ENCODE measurements around the gene ATP5IF1.

DNA sequence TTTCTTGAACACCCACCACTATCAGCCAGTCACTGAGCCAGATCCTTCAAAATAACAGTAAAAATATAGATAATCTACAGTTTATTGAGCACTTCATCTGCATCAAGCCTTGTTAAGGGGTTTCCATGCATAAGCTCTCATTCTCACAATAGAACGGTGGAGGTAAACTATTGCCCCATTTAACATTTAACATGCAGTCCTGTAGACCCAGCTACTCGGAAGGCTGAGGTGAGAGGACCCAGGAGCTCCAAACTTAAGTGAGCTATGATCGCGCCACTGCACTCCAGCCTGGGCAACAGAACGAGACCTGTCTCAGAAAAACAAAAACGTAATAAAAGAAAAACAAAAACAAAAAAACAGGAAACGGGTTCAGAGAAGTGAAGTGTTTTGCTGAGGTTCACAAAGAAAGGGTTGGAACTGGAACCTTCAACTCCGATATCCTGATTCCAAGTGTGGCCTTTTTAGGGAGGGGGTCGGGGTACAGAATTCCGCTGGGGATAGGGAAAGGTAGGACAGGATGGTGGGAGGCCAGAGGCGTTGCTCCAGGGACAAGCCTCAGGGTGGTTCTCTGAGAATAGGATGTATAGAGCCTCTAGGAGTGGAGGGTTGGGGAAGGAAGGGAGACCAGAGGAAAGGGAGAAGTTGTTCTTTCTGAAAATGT, 11.8 kb downstream of the ATP5IF1 start:
- TF ChIP-seq EP300 (IDR thresholded peaks at IDR 0.05; ENCODE audit: borderline replicate concordance in 1 of 2, low read depth in 1 of 2, low read length in 1 of 2) (no peak), POLR2AphosphoS5 (IDR thresholded peaks at IDR 0.05; ENCODE audit: low read depth, low read length) (no peak), TAF1 (IDR thresholded peaks at IDR 0.05; ENCODE audit: borderline replicate concordance, low read depth, low read length) (no peak)
- TF ChIP-seq, protein P1, sequence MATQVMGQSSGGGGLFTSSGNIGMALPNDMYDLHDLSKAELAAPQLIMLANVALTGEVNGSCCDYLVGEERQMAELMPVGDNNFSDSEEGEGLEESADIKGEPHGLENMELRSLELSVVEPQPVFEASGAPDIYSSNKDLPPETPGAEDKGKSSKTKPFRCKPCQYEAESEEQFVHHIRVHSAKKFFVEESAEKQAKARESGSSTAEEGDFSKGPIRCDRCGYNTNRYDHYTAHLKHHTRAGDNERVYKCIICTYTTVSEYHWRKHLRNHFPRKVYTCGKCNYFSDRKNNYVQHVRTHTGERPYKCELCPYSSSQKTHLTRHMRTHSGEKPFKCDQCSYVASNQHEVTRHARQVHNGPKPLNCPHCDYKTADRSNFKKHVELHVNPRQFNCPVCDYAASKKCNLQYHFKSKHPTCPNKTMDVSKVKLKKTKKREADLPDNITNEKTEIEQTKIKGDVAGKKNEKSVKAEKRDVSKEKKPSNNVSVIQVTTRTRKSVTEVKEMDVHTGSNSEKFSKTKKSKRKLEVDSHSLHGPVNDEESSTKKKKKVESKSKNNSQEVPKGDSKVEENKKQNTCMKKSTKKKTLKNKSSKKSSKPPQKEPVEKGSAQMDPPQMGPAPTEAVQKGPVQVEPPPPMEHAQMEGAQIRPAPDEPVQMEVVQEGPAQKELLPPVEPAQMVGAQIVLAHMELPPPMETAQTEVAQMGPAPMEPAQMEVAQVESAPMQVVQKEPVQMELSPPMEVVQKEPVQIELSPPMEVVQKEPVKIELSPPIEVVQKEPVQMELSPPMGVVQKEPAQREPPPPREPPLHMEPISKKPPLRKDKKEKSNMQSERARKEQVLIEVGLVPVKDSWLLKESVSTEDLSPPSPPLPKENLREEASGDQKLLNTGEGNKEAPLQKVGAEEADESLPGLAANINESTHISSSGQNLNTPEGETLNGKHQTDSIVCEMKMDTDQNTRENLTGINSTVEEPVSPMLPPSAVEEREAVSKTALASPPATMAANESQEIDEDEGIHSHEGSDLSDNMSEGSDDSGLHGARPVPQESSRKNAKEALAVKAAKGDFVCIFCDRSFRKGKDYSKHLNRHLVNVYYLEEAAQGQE (IDR thresholded peaks at IDR 0.05; ENCODE audit: low read depth, low read length), result no peak

Data from SK-N-SH (cell line).